A673 (cell line): Measurements from ENCODE around the gene SNX27.

Experiments used
- EZH2 ChIP-seq: fragments of 200-600 bp; sonication (generic); IDR thresholded peaks from 2 replicates; pipeline ENCODE4 v1.6.1; 2017; ENCODE audit warnings: borderline replicate concordance, low read depth, mild to moderate bottlenecking, mixed read lengths, antibody characterized with exemption, low read length; ENCODE audit not compliant: poor library complexity, severe bottlenecking
- TF ChIP-seq, protein P1 (sequence below): fragments of 300-800, 200-600 bp; sonication (generic); conservative IDR thresholded peaks from 2 replicates; pipeline ENCODE4 v1.5.1; 2017; ENCODE audit warnings: low read depth, mild to moderate bottlenecking, antibody characterized with exemption, low read length, moderate library complexity, mixed read lengths

DNA sequence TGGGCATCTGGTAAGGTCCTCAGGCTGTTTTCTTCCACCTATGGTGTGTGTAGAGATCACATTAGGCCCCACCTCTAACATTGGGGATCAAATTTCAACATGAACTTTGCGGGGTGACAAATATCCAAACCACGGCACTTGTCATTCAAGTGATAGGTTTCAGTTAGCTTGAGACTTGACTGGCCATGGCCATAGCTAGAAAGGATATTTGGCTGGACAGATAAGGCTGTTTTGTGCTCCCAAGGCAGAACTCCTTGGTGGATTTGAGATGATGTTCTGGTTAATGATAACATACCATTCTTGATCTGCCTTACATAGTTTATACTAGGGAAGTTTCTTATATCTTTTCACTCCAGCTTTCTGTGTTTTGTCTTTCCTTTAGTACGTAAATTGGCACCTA, 56.2 kb downstream of the SNX27 start:
- TF ChIP-seq, protein P1, sequence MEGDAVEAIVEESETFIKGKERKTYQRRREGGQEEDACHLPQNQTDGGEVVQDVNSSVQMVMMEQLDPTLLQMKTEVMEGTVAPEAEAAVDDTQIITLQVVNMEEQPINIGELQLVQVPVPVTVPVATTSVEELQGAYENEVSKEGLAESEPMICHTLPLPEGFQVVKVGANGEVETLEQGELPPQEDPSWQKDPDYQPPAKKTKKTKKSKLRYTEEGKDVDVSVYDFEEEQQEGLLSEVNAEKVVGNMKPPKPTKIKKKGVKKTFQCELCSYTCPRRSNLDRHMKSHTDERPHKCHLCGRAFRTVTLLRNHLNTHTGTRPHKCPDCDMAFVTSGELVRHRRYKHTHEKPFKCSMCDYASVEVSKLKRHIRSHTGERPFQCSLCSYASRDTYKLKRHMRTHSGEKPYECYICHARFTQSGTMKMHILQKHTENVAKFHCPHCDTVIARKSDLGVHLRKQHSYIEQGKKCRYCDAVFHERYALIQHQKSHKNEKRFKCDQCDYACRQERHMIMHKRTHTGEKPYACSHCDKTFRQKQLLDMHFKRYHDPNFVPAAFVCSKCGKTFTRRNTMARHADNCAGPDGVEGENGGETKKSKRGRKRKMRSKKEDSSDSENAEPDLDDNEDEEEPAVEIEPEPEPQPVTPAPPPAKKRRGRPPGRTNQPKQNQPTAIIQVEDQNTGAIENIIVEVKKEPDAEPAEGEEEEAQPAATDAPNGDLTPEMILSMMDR, result no peak
- TF ChIP-seq EZH2, result no peak
